GM13977 (cell line): ENCODE data around the gene KCNK16.

Source experiments
- DNase-seq: peaks from one replicate; pipeline ENCODE4 v3.0.0; 2012; ENCODE audit warnings: low spot score
- CTCF ChIP-seq: IDR thresholded peaks from 2 replicates; pipeline ENCODE4 v1.5.1; 2012; ENCODE audit warnings: mild to moderate bottlenecking, control low read depth; ENCODE audit not compliant: insufficient read depth; ENCODE audit errors: extremely low read depth, missing control alignments
- in situ Hi-C: fragments of 300-500 bp; cut with MboI; formaldehyde crosslinking; loops from one replicate; pipeline ENCODE4 v1.12.0; 2022; ENCODE audit warnings: low sequenced_read_pairs, low pct_unique_long_range_greater_than_20kb, mixed read lengths, inconsistent platforms; ENCODE audit not compliant: unreplicated experiment

KCNK16 gene

GRCh38 chr6:39350723-39351505 is 28.4 kb upstream of the KCNK16 start:
- in situ Hi-C loops: no loop called here
- no peak for DNase-seq
- TF ChIP-seq CTCF: no peak

- no peak for TF ChIP-seq CTCF
- in situ Hi-C loops: no loop called here
- DNase-seq: no peak
Measured at GRCh38 chr6:39348740-39349139, 26.2 kb upstream of the KCNK16 start.

- peak; percentile 88 for TF ChIP-seq CTCF
- in situ Hi-C loops: no loop called here
- peak; percentile 87 for DNase-seq
Measured at GRCh38 chr6:39347906-39348585, 25.5 kb upstream of the KCNK16 start.

- in situ Hi-C loops: no loop called here
- no peak for DNase-seq
- no peak for TF ChIP-seq CTCF
Measured at GRCh38 chr6:39347206-39347605, 24.7 kb upstream of the KCNK16 start.

- no peak for DNase-seq
- no peak for TF ChIP-seq CTCF
- in situ Hi-C loops: no loop called here
Measured at GRCh38 chr6:39344821-39345280, 22.3 kb upstream of the KCNK16 start.

- in situ Hi-C loops: no loop called here
- DNase-seq: no peak
- no peak for TF ChIP-seq CTCF
Measured at GRCh38 chr6:39343396-39343870, 20.9 kb upstream of the KCNK16 start.
